ENCODE results near the gene FAR2. TPM values are rescaled to one million over a fixed set of nuclear protein-coding genes. Genes with fewer than 3 reads are reported as not detected.

FAR2 gene
- total RNA-seq, 1 donor from 2014 or later, result 37.1 TPM

DNA sequence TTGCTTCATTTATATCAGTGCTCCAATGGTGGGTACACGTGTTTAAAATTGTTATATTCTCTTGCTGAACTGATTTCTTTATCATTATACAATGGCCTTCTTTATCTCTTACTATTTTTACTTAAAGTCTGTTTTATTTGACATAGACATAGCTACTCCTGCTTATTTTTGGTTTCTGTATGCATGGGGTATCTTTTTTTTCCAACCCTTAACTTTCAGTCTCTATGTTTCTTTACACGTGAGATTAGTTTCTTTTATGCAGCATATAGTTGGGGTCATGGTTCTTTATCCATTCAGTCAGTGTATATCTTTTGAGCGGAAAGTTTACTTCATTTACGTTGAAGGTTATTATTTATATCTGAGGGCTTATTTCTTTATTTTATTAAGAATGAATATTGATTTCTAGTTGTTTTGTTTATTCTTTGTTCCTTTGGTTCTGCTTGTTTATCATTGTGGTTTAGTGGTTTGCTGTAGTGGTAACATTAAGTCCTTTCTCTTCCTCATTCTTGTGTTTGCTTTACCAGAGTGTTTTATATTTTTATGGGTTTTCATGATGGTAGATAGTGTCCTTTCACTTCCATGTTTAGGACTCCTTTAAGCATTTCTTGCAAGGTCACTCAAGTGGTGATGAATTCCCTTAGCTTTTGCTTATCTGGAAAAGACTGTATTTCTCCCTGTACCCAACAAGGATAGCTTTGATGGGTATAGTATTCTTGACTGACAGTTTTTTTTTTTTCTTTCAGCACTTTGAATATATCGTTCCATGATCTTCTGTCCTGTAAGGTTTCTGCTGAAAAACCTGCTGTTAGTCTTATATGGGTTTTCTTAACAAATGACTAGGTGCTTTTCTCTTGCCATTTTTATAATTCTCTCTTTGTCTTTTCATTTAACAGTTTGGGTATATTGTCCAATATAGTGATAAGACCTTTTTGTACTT, 38.3 kb upstream of the FAR2 start:
- Mint-ChIP-seq H3K36me3 (ENCODE audit: unreplicated experiment) (peaks cover 1% of the 10 kb centered on the region), H3K27me3 (ENCODE audit: unreplicated experiment) (no peaks in the 10 kb centered on the region), H3K27ac (ENCODE audit: unreplicated experiment) (no peak overlapping the region), H3K4me3 (ENCODE audit: unreplicated experiment) (no peak overlapping the region), H3K4me1 (ENCODE audit: unreplicated experiment) (peaks cover 4% of the 10 kb centered on the region), H3K9me3 (ENCODE audit: unreplicated experiment) (peaks cover 27% of the 10 kb centered on the region)
- DNase-seq (ENCODE audit: extremely low spot score, unreplicated experiment), result no peak
- TF ChIP-seq, protein P1, sequence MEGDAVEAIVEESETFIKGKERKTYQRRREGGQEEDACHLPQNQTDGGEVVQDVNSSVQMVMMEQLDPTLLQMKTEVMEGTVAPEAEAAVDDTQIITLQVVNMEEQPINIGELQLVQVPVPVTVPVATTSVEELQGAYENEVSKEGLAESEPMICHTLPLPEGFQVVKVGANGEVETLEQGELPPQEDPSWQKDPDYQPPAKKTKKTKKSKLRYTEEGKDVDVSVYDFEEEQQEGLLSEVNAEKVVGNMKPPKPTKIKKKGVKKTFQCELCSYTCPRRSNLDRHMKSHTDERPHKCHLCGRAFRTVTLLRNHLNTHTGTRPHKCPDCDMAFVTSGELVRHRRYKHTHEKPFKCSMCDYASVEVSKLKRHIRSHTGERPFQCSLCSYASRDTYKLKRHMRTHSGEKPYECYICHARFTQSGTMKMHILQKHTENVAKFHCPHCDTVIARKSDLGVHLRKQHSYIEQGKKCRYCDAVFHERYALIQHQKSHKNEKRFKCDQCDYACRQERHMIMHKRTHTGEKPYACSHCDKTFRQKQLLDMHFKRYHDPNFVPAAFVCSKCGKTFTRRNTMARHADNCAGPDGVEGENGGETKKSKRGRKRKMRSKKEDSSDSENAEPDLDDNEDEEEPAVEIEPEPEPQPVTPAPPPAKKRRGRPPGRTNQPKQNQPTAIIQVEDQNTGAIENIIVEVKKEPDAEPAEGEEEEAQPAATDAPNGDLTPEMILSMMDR (IDR thresholded peaks at IDR 0.05), result no peak

DNA sequence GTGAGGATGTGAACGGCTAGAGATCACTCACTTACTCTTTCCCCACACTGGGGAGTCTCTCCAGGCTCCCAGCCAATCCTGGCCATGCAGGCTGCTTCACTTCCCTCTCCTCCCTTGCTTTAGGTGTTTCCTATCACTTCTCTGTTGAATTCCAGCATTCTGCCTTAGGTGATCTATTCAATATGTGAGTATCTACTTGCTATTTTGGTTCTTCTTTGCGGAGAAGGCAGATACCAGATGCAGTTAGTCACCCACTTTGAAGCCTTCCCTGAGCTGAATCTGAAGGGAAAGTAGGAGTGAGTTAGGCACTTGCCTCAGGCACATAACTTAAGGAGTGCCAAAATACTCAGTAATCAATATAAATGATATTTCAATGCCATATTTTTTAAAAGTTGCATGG, 36.0 kb upstream of the FAR2 start:
- TF ChIP-seq, protein P1 (IDR thresholded peaks at IDR 0.05), result no peak
- no peak overlapping the region for H3K27ac Mint-ChIP-seq (ENCODE audit: unreplicated experiment)
- peaks cover 1% of the 10 kb centered on the region for H3K36me3 Mint-ChIP-seq (ENCODE audit: unreplicated experiment)
- H3K27me3 Mint-ChIP-seq (ENCODE audit: unreplicated experiment), result no peaks in the 10 kb centered on the region
- peaks cover 27% of the 10 kb centered on the region for H3K9me3 Mint-ChIP-seq (ENCODE audit: unreplicated experiment)
- no peak for DNase-seq (ENCODE audit: extremely low spot score, unreplicated experiment)
- H3K4me3 Mint-ChIP-seq (ENCODE audit: unreplicated experiment), result no peak overlapping the region
- H3K4me1 Mint-ChIP-seq (ENCODE audit: unreplicated experiment), result peaks cover 4% of the 10 kb centered on the region

DNA sequence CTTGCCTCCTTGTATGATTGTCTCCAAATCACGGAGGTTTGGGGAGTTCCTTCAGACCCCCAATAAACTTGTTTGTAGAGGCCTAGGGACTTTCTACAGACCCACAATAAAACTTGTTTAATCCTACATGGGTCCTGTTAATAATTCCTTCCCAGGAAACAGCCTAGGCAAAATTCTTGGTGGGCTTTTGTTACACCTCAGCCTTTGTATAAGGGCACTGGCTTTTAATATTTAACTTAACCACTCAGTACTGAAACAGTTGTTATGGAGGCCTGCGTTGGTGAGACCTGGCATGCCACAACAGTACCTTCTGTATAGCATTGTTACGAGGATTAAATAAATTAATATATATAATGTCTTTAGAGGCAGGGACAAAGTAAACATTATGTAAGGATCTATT, 32.7 kb upstream of the FAR2 start:
- H3K27ac Mint-ChIP-seq (ENCODE audit: unreplicated experiment), result no peak overlapping the region
- no peaks in the 10 kb centered on the region for H3K36me3 Mint-ChIP-seq (ENCODE audit: unreplicated experiment)
- TF ChIP-seq, protein P1 (IDR thresholded peaks at IDR 0.05), result no peak
- no peak for DNase-seq (ENCODE audit: extremely low spot score, unreplicated experiment)
- peaks cover 8% of the 10 kb centered on the region for H3K9me3 Mint-ChIP-seq (ENCODE audit: unreplicated experiment)
- no peak overlapping the region for H3K4me3 Mint-ChIP-seq (ENCODE audit: unreplicated experiment)
- no peaks in the 10 kb centered on the region for H3K27me3 Mint-ChIP-seq (ENCODE audit: unreplicated experiment)
- peaks cover 4% of the 10 kb centered on the region for H3K4me1 Mint-ChIP-seq (ENCODE audit: unreplicated experiment)

DNA sequence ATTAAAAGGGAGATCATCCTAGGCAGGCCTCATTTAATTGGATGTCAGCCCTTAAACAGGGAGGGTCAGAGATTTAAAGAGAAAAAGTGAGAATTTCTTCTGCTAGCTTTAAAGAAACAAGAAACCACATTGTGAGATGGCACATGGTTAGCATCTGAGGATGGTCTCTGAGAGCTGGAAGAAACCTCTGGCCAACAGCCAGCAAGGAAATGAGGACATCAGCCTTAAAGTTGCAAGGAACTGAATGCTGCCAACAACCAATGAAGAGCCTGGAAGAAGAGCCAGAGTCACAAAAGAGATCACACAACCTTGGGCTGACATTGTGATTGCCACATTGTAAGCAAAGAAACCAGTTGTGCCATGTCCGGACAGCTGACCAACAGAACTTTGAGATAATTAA, 17.5 kb upstream of the FAR2 start:
- H3K27ac Mint-ChIP-seq (ENCODE audit: unreplicated experiment), result no peak overlapping the region
- TF ChIP-seq, protein P1 (IDR thresholded peaks at IDR 0.05), result no peak
- no peaks in the 10 kb centered on the region for H3K36me3 Mint-ChIP-seq (ENCODE audit: unreplicated experiment)
- H3K4me1 Mint-ChIP-seq (ENCODE audit: unreplicated experiment), result peaks cover 23% of the 10 kb centered on the region
- peaks cover 4% of the 10 kb centered on the region for H3K9me3 Mint-ChIP-seq (ENCODE audit: unreplicated experiment)
- H3K4me3 Mint-ChIP-seq (ENCODE audit: unreplicated experiment), result no peak overlapping the region
- no peak for DNase-seq (ENCODE audit: extremely low spot score, unreplicated experiment)
- no peaks in the 10 kb centered on the region for H3K27me3 Mint-ChIP-seq (ENCODE audit: unreplicated experiment)

DNA sequence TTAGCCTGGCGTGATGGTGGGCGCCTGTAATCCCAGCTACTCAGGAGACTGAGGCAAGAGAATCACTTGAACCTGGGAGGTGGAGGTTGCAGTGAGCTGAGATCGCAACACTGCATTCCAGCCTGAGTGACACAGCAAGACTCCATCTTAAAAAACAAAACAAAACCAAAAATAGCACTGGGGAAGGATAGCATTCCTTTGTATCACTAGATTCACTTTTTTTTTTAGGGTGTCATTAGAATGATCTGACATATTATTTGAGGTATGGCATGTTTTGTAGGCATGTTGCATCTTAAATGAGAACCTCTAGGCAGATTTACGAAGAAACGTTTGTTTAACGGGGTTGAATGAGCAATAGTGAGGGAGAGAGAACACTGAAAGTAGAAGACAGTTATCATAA, 16.8 kb upstream of the FAR2 start:
- Mint-ChIP-seq H3K4me1 (ENCODE audit: unreplicated experiment) (peaks cover 23% of the 10 kb centered on the region), H3K27ac (ENCODE audit: unreplicated experiment) (peak overlapping the region; percentile 65), H3K27me3 (ENCODE audit: unreplicated experiment) (no peaks in the 10 kb centered on the region), H3K36me3 (ENCODE audit: unreplicated experiment) (no peaks in the 10 kb centered on the region), H3K9me3 (ENCODE audit: unreplicated experiment) (no peaks in the 10 kb centered on the region), H3K4me3 (ENCODE audit: unreplicated experiment) (no peak overlapping the region)
- TF ChIP-seq, protein P1 (IDR thresholded peaks at IDR 0.05), result no peak
- no peak for DNase-seq (ENCODE audit: extremely low spot score, unreplicated experiment)
